A549 treated with Mapracorat at 1 μM for 4 hours (cell line): ENCODE results near the gene OMG. TPM values are rescaled to one million over a fixed set of nuclear protein-coding genes. Genes with fewer than 3 reads are reported as not detected.

Source experiments
- total RNA-seq: library from RNA; stranded (reverse); fragments of 200-300 nt; extraction: Qiagen RNA extraction; gene quantifications from 5 replicates; pipeline ENCODE4 v1.2.3, GENCODE V29; 2022

Gene OMG, protein sequence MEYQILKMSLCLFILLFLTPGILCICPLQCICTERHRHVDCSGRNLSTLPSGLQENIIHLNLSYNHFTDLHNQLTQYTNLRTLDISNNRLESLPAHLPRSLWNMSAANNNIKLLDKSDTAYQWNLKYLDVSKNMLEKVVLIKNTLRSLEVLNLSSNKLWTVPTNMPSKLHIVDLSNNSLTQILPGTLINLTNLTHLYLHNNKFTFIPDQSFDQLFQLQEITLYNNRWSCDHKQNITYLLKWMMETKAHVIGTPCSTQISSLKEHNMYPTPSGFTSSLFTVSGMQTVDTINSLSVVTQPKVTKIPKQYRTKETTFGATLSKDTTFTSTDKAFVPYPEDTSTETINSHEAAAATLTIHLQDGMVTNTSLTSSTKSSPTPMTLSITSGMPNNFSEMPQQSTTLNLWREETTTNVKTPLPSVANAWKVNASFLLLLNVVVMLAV
- not detected in 5 replicates for total RNA-seq

DNA sequence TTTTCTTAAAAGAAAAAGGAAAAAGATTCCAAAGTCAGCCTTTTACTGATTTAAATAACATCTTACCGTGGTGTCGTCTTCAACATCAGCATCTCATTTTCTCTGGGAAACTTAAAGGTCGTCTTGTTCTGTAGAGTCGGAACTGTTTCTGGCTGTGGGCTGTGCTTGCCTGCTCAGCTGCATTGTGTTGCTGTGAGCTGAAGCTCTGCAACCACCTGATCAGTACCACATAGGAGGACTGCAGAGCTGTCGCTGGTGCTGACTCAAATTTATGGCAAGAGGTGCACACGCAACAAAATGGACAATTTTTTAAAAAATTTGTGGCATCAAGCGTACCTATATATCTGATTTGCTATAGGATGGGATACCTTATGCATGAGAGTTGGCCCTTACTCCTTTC lies at the start of gene OMG:
Gene OMG (minus strand): TSS at position 150 of the 400 bp plus-strand sequence. CDS start 908 bp downstream, outside the sequence.

DNA sequence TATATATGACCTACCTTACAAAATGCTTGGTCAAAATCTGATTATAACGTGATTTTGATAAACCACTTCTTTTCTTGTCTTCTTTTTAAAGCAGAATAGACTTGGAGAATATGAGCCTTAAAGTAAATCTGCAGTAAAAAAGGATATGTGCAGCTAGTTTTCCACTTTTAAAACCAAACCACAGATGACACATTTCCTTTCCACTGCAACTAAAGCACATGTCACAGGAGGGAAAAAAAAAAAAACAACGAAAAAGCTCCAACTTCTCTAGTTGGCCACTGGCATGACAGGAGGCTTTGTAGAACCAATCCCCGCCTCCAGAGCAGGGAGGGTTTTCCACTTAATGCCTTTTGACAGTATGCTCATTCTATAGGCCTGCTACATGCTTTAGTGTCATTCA lies 24.4 kb upstream of the OMG start, which contains the start of gene EVI2A:
Gene EVI2A (minus strand): TSS at position 142 of the 400 bp plus-strand sequence. CDS start 2,609 bp downstream, outside the sequence.

DNA sequence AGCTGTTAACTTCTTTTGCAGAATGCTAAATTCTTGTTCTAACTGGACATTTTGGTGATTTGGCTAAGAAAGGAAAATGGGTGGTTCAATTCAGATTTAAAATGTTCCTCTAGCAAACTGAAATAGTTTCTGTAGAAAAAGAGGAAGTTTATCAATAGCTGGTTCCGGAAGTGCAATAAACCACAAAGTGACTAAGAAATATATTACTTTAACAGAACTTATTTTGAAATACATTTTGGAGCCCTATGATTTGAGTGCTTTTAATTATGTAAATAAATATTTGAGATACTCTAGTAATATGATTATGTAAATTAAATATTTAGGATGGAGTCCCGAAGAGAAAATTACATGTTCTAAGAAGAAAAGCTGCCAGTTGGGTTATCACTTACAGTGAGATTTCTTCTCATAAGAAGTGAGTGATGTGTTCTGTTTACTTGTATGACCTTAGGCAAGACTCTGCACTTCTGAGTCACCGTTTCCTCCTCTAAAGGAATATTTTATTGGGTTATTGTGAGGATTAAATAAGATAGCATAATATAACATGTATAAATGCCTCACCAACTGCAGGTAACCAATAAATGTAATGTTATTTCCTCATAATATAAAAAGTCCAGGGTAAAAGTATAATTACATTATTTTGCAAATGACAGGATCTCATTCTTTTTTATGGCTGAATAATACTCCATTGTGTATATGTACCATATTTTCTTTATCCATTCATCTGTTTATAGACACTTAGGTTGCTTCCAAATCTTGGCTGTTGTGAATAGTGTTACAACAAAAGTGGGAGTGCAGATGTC lies 17.1 kb upstream of the OMG start, which contains the start of gene EVI2B:
Gene EVI2B (minus strand): TSS at position 73 of the 800 bp plus-strand sequence. CDS start 8,445 bp downstream, outside the sequence.

Other genes starting within 250 kb of the OMG start
- 14.4 to 21.2 TPM (median 18.6 TPM) in 5 replicates for gene NF1, start 202.3 kb downstream of the OMG start, total RNA-seq
- 0.07 to 0.08 TPM in 2 of 5 replicates, not detected in the others for gene EVI2B, start 16.8 kb upstream of the OMG start, total RNA-seq
- gene EVI2A, start 24.4 kb upstream of the OMG start, total RNA-seq = not detected in 5 replicates
- gene RAB11FIP4, start 94.4 kb upstream of the OMG start, total RNA-seq = 1.5 to 2.2 TPM (median 1.6 TPM) in 5 replicates